Loucy (cell line): ENCODE results near the gene TEX55.

Source experiments
- H2AFZ ChIP-seq: fragments of 200-600 bp; sonication (generic); 2 replicates; pipeline ENCODE4 v1.6.0; 2016; ENCODE audit warnings: antibody characterized with exemption, mild to moderate bottlenecking, low read length, moderate library complexity
- H3F3A ChIP-seq: fragments of 200-600 bp; 2 replicates; pipeline ENCODE4 v1.6.0; 2016; ENCODE audit warnings: antibody characterized with exemption, low read depth, mild to moderate bottlenecking
- H3K27me3 ChIP-seq: fragments of 200-600 bp; sonication (generic); 2 replicates; pipeline ENCODE4 v1.6.1; 2014; ENCODE audit warnings: low read length, mild to moderate bottlenecking; ENCODE audit not compliant: insufficient read depth, poor library complexity, severe bottlenecking
- H3K36me3 ChIP-seq: fragments of 200-600 bp; sonication (generic); 2 replicates; pipeline ENCODE4 v1.6.1; 2016; ENCODE audit warnings: low read length; ENCODE audit not compliant: insufficient read depth
- H3K4me1 ChIP-seq: fragments of 200-600 bp; sonication (generic); 2 replicates; pipeline ENCODE4 v1.5.1; 2014; ENCODE audit warnings: low read length, mild to moderate bottlenecking; ENCODE audit not compliant: insufficient read depth, poor library complexity, severe bottlenecking
- H3K4me2 ChIP-seq: fragments of 200-600 bp; sonication (generic); 2 replicates; pipeline ENCODE4 v1.6.0; 2014; ENCODE audit warnings: antibody characterized with exemption, low read length, low read depth, mild to moderate bottlenecking; ENCODE audit not compliant: poor library complexity, severe bottlenecking
- H3K4me3 ChIP-seq: fragments of 200-600 bp; sonication (generic); 2 replicates; pipeline ENCODE4 v1.5.1; 2014; ENCODE audit warnings: low read length, mild to moderate bottlenecking, mixed read lengths; ENCODE audit not compliant: poor library complexity, severe bottlenecking
- H3K79me2 ChIP-seq: fragments of 200-600 bp; sonication (generic); 2 replicates; pipeline ENCODE4 v1.6.1; 2014; ENCODE audit warnings: low read length; ENCODE audit not compliant: insufficient read depth
- H3K9ac ChIP-seq: fragments of 200-600 bp; sonication (generic); 2 replicates; pipeline ENCODE4 v1.6.0; 2014; ENCODE audit warnings: mild to moderate bottlenecking, low read depth, low read length, moderate library complexity; ENCODE audit not compliant: poor library complexity, severe bottlenecking
- H3K9me2 ChIP-seq: fragments of 200-600 bp; sonication (generic); replicated peaks from 2 replicates; pipeline ENCODE4 v1.6.1; 2016; ENCODE audit warnings: low read depth, low read length, mixed read lengths
- H3K9me3 ChIP-seq: fragments of 200-600 bp; sonication (generic); 2 replicates; pipeline ENCODE4 v1.6.1; 2014; ENCODE audit warnings: mild to moderate bottlenecking, antibody characterized with exemption, low read length, low read depth; ENCODE audit not compliant: insufficient read depth
- H4K20me1 ChIP-seq: fragments of 200-600 bp; sonication (generic); 2 replicates; pipeline ENCODE4 v1.6.0; 2014; ENCODE audit warnings: antibody characterized with exemption, low read length, mild to moderate bottlenecking; ENCODE audit not compliant: insufficient read depth, poor library complexity, severe bottlenecking
- CTCF ChIP-seq: fragments of 200-600 bp; sonication (generic); conservative IDR thresholded peaks from 2 replicates; pipeline ENCODE4 v1.5.1; 2014; ENCODE audit warnings: mild to moderate bottlenecking, antibody characterized with exemption, low read length
- EZH2phosphoT487 ChIP-seq: fragments of 200-600 bp; IDR thresholded peaks from 2 replicates; pipeline ENCODE4 v1.6.1; 2018; ENCODE audit warnings: antibody characterized with exemption, mild to moderate bottlenecking, moderate library complexity, borderline replicate concordance

Gene TEX55

DNA sequence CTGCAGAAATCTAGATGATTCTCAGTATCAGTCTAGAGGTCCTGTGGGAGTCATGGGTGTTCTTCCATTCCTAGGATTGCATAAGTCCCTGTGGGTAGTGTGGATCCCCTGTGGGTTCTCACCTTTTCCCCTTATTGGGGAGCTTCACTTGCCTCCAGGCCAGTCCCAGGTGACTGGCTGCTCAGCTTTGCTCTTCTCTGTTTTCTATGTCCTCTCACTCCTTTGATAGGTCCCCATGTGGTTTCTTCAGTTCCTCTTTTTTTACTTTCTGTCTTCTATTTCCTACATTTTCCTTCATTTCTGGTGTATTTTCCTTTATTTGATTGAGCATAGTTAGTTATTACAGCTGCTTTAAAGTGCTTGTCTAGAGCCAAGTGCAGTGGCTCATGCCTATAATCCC lies 10.9 kb downstream of the TEX55 start:
- Histone ChIP-seq H3K9me3 (no peaks in the 10 kb centered on the region; the same call in 1 of the 2 replicates), H3K4me3 (no peak overlapping the region), H3K9me2 (no peaks in the 10 kb centered on the region), H3F3A (no peaks in the 10 kb centered on the region), H2AFZ (no peak overlapping the region), H3K27me3 (no peaks in the 10 kb centered on the region), H3K36me3 (no peaks in the 10 kb centered on the region), H3K4me2 (no peak overlapping the region), H3K9ac (no peak overlapping the region), H3K4me1 (no peaks in the 10 kb centered on the region), H4K20me1 (no peaks in the 10 kb centered on the region), H3K79me2 (no peaks in the 10 kb centered on the region)
- TF ChIP-seq EZH2phosphoT487 (no peak), CTCF (no peak)

DNA sequence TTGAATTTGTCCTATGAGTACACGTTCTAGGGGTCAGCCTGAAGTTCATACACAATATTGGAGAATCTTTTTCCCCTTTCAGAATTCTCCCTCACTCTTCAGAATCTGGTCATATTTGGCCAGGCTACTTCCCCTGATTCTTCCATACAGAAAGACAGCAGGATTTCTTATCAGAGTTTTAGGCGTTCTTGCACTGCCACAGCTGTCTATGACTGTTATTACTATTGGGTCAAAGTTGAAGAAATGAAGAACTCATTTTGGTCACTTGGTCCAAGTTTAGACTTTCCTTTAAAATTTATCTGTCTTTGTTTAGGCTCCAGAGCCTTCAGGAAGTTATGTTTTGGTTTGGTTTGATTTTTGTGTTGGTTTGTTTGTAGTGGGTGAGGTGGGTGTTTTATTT lies 12.0 kb downstream of the TEX55 start:
- Histone ChIP-seq H3K27me3 (no peaks in the 10 kb centered on the region), H3K9me3 (no peaks in the 10 kb centered on the region; the same call in 1 of the 2 replicates), H3K9ac (no peak overlapping the region)

GRCh38 chr3:119160361-119160760 lies 14.4 kb downstream of the TEX55 start:
- Histone ChIP-seq H2AFZ (no peak overlapping the region), H4K20me1 (no peaks in the 10 kb centered on the region), H3K9me3 (no peaks in the 10 kb centered on the region), H3K4me2 (no peak overlapping the region), H3K79me2 (no peaks in the 10 kb centered on the region), H3K9me2 (no peaks in the 10 kb centered on the region), H3K27me3 (no peaks in the 10 kb centered on the region), H3F3A (no peaks in the 10 kb centered on the region), H3K36me3 (no peaks in the 10 kb centered on the region), H3K9ac (no peak overlapping the region), H3K4me3 (no peak overlapping the region), H3K4me1 (no peaks in the 10 kb centered on the region)
- TF ChIP-seq CTCF = no peak
- TF ChIP-seq EZH2phosphoT487 = no peak

More for the DNA sequence above, 12.0 kb downstream of the TEX55 start:
- Histone ChIP-seq H3K79me2 (no peaks in the 10 kb centered on the region), H4K20me1 (no peaks in the 10 kb centered on the region), H3K9me2 (no peaks in the 10 kb centered on the region), H2AFZ (no peak overlapping the region), H3F3A (no peaks in the 10 kb centered on the region), H3K36me3 (no peaks in the 10 kb centered on the region), H3K4me2 (no peak overlapping the region), H3K4me1 (no peaks in the 10 kb centered on the region), H3K4me3 (no peak overlapping the region)
- no peak for TF ChIP-seq CTCF
